Esophagus muscularis mucosa (tissue), 4 donors: Measurements from ENCODE around the gene TSPAN31. TPM values are rescaled to one million over a fixed set of nuclear protein-coding genes. Genes with fewer than 3 reads are reported as not detected.

Experiments used
- DNase-seq: peaks from one replicate; pipeline ENCODE4 v3.0.0-alpha.2; 2017; ENCODE audit errors: extremely low spot score
- H3K27ac ChIP-seq, 4 donors: fragments of 200-600 bp; sonication (generic); replicated peaks in 1 of 4; 1 replicate in 3 of 4; 2 replicates in 1 of 4; pipeline ENCODE4 v1.5.1; 2016 to 2019; ENCODE audit warnings: mild to moderate bottlenecking in 1 of 4
- H3K27me3 ChIP-seq, 4 donors: fragments of 200-600 bp; sonication (generic); one replicate each; pipeline versions ENCODE4 v1.5.1 to v1.6.0; 2016 to 2019
- H3K36me3 ChIP-seq, 4 donors: fragments of 200-600 bp; sonication (generic); one replicate each; pipeline ENCODE4 v1.5.1; 2016 to 2019
- H3K4me1 ChIP-seq, 4 donors: fragments of 200-600 bp; sonication (generic); one replicate each; pipeline ENCODE4 v1.5.1; 2016 to 2019
- H3K4me3 ChIP-seq, 4 donors: fragments of 200-600 bp; sonication (generic); 1 replicate in 2 of 4; 2 replicates in 2 of 4; pipeline ENCODE4 v1.5.1; 2016 to 2019; ENCODE audit warnings: mild to moderate bottlenecking in 4 of 4, moderate library complexity in 1 of 4
- H3K9me3 ChIP-seq, 4 donors: fragments of 200-600 bp; sonication (generic); 1 replicate in 3 of 4; 2 replicates in 1 of 4; pipeline ENCODE4 v1.5.1; 2016 to 2019
- CTCF ChIP-seq, 3 experiments: fragments of 200-600 bp in 2 of 3; fragments of 450-650 bp in 1 of 3; sonication (generic) in 2 of 3; IDR thresholded peaks; one replicate each; pipeline ENCODE4 v1.5.1; 2017 to 2019; ENCODE audit warnings: antibody characterized with exemption in 3 of 3, mild to moderate bottlenecking in 2 of 3, moderate library complexity in 1 of 3
- EP300 ChIP-seq: sonication (generic); formaldehyde crosslinking; IDR thresholded peaks from one replicate; pipeline ENCODE4 v1.6.1; 2017; ENCODE audit warnings: antibody characterized with exemption
- POLR2A ChIP-seq: fragments of 450-650 bp; IDR thresholded peaks from one replicate; pipeline ENCODE4 v1.6.1; 2017; ENCODE audit warnings: antibody characterized with exemption, moderate library complexity, mild to moderate bottlenecking, low read depth
- POLR2AphosphoS5 ChIP-seq, 2 donors: sonication (generic); formaldehyde crosslinking; IDR thresholded peaks; one replicate each; pipeline ENCODE4 v1.6.1; 2017; ENCODE audit warnings: antibody characterized with exemption in 2 of 2
- WGBS: methylation state at CpG from one replicate; pipeline ENCODE4 v1.1.5; 2018; 5-methylcytosine and 5-hydroxymethylcytosine counted together
- intact Hi-C: fragments of 100-400 bp; cut with DNase I; formaldehyde crosslinking; loops from one replicate; pipeline ENCODE4 v1.15.1; 2023
- total RNA-seq, 4 donors: library from RNA; depleted of rRNA; stranded (reverse); fragments of >200 nt; gene quantifications; one replicate each; pipeline versions ENCODE4 v1.1.0 to v1.2.1, GENCODE V29; 2016

Gene TSPAN31
- total RNA-seq, 4 donors from 2014 or later, result 34.3 to 45.1 (median 42.1) TPM

DNA sequence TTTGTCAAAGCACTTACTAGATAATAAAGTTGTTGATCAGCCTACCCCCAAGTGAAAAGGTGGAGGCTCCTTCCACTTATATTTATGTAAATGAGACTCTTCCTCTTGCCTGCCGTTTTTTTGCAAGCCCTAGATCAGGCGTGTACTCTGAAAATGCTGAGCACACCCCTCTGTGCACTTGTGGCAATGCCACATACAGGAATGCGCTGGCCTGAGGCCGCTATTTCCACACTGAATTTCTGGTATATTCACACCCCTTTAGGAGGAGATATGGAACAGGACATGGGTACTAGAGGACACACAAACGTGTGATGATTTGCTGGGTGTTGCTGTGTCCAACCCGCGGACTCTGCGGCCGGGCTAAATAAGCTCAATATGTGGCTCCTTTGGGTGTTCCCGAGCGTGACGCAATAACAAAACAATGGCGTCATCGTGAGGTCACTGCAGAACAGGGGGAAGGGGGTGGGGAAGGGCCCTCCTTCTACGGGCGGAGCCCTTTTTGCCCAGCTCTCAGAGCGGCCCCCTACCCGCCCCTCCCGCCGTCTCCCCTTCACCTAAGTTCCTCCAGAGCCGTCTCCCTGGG is 554 bp upstream of the TSPAN31 start:
- Histone ChIP-seq H3K27me3 (peaks cover 0 to 32% (median 6%) of the 10 kb centered on the region in 4 donors), H3K4me3 (peak overlapping the region; percentile 73 to 96 (median 86)), H3K36me3 (peaks cover 24 to 31% (median 31%) of the 10 kb centered on the region in 4 donors), H3K4me1 (peaks cover 5 to 25% (median 17%) of the 10 kb centered on the region in 4 donors), H3K9me3 (no peaks in the 10 kb centered on the region), H3K27ac (peak overlapping the region; percentile 91 to 99 (median 96))
- DNase-seq, result peak; percentile 95
- WGBS, result 7% methylated on average over 20 of the region's 21 CpGs
- intact Hi-C loops, result no loop called here
- TF ChIP-seq EP300 (peak; percentile 6), POLR2AphosphoS5 (IDR thresholded peaks at IDR 0.05) (no peak)

DNA sequence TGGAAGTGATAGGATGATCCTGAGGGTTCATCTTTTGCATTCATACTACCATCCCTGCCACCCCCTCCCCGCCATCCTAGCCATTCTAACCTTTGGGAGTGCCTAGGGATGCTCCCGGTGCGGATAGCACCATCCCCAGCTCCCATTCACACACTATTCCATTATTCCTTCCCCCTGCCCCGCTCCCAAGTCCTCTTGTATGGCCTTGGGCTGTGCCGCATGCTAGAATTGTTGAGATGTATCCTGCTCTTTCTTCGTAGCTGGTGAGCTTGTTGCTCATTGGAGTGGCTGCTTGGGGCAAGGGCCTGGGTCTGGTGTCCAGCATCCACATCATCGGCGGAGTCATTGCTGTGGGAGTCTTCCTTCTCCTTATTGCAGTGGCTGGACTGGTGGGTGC is 644 bp downstream of the TSPAN31 start:
- Histone ChIP-seq H3K36me3 (peaks cover 36 to 43% (median 42%) of the 10 kb centered on the region in 4 donors), H3K4me3 (peak overlapping the region; percentile 73 to 96 (median 86)), H3K4me1 (peaks cover 5 to 28% (median 18%) of the 10 kb centered on the region in 4 donors), H3K27ac (peak overlapping the region; percentile 91 to 99 (median 96)), H3K27me3 (peaks cover 0 to 20% (median 0%) of the 10 kb centered on the region in 4 donors), H3K9me3 (no peaks in the 10 kb centered on the region)
- no peak for TF ChIP-seq CTCF (IDR thresholded peaks at IDR 0.05)
- no peak for TF ChIP-seq EP300
- no peak for TF ChIP-seq POLR2A
- no peak for TF ChIP-seq POLR2AphosphoS5 (IDR thresholded peaks at IDR 0.05)
- no peak for DNase-seq
- intact Hi-C loops, result no loop called here
- WGBS, result 35% methylated on average over 8 of the region's 8 CpGs

GRCh38 chr12:57746025-57746424 is 1.2 kb downstream of the TSPAN31 start:
- intact Hi-C loops, result no loop called here
- no peak for TF ChIP-seq EP300
- TF ChIP-seq POLR2AphosphoS5 (IDR thresholded peaks at IDR 0.05), result no peak
- no peak for TF ChIP-seq CTCF (IDR thresholded peaks at IDR 0.05)
- Histone ChIP-seq H3K27me3 (peaks cover 0 to 14% (median 0%) of the 10 kb centered on the region in 4 donors), H3K27ac (peak overlapping the region in 2 of 4 donors; percentile 91 to 98), H3K4me3 (peak overlapping the region; percentile 73 to 96 (median 86)), H3K36me3 (peaks cover 38 to 48% (median 44%) of the 10 kb centered on the region in 4 donors), H3K4me1 (peaks cover 9 to 33% (median 23%) of the 10 kb centered on the region in 4 donors), H3K9me3 (no peaks in the 10 kb centered on the region)
- WGBS, result 85% methylated on average over 3 of the region's 3 CpGs
- no peak for DNase-seq

DNA sequence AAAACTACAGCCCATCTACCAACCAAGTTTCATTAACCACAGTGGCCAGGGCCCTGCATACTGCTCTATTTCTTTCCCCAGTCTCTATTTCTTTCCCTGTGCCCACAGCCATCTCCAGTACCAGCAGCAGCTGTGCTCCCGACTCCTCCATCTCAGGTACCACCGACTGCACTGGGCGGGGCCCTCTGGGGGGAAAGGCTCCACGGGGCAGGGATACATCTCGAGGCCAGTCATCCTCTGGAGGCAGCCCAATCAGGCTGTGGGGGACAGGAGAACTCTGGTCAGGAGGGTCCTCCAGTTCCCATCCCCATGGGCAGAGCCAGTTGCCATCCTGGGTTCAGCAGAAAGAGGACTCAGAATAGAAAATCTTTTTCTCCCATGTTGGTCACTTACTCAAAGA is 4.2 kb downstream of the TSPAN31 start:
- no peak for DNase-seq
- Histone ChIP-seq H3K9me3 (no peaks in the 10 kb centered on the region), H3K4me3 (no peak overlapping the region), H3K27ac (no peak overlapping the region), H3K36me3 (peaks cover 38 to 49% (median 44%) of the 10 kb centered on the region in 4 donors), H3K27me3 (no peaks in the 10 kb centered on the region), H3K4me1 (peaks cover 18 to 54% (median 37%) of the 10 kb centered on the region in 4 donors)
- TF ChIP-seq POLR2AphosphoS5 (IDR thresholded peaks at IDR 0.05), result no peak
- no peak for TF ChIP-seq POLR2A
- no peak for TF ChIP-seq CTCF (IDR thresholded peaks at IDR 0.05)
- TF ChIP-seq EP300, result no peak
- intact Hi-C loops, result no loop called here
- WGBS, result 94% methylated on average over 5 of the region's 5 CpGs

- peak overlapping the region; percentile 80 to 92 (median 90) for H3K27ac ChIP-seq
- peak overlapping the region; percentile 61 to 91 (median 72) for H3K4me3 ChIP-seq
- H3K9me3 ChIP-seq, result no peaks in the 10 kb centered on the region
- intact Hi-C loops, result no loop called here
- WGBS, result 89% methylated on average over 15 of the region's 15 CpGs
- no peaks in the 10 kb centered on the region for H3K27me3 ChIP-seq
- peaks cover 20 to 59% (median 37%) of the 10 kb centered on the region in 4 donors for H3K4me1 ChIP-seq
- H3K36me3 ChIP-seq, result peaks cover 38 to 49% (median 44%) of the 10 kb centered on the region in 4 donors
- TF ChIP-seq EP300, result no peak
- no peak for TF ChIP-seq POLR2A
- TF ChIP-seq CTCF (IDR thresholded peaks at IDR 0.05), result no peak
- no peak for TF ChIP-seq POLR2AphosphoS5 (IDR thresholded peaks at IDR 0.05)
- DNase-seq, result no peak
Measured at GRCh38 chr12:57750561-57751431, 6.0 kb downstream of the TSPAN31 start.
